ELF-1 (cell line): Measurements from ENCODE around the gene CLPTM1.
"Not testable (repeated sequence)": the region's sequence is repeated elsewhere in the genome, so short reads cannot be mapped to it uniquely, and the experiment has no call there.

Source experiments
- DNase-seq: peaks from one replicate; pipeline ENCODE4 v3.0.0-alpha.2; 2016; ENCODE audit warnings: low read depth, low spot score

Gene CLPTM1, protein sequence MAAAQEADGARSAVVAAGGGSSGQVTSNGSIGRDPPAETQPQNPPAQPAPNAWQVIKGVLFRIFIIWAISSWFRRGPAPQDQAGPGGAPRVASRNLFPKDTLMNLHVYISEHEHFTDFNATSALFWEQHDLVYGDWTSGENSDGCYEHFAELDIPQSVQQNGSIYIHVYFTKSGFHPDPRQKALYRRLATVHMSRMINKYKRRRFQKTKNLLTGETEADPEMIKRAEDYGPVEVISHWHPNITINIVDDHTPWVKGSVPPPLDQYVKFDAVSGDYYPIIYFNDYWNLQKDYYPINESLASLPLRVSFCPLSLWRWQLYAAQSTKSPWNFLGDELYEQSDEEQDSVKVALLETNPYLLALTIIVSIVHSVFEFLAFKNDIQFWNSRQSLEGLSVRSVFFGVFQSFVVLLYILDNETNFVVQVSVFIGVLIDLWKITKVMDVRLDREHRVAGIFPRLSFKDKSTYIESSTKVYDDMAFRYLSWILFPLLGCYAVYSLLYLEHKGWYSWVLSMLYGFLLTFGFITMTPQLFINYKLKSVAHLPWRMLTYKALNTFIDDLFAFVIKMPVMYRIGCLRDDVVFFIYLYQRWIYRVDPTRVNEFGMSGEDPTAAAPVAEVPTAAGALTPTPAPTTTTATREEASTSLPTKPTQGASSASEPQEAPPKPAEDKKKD

DNA sequence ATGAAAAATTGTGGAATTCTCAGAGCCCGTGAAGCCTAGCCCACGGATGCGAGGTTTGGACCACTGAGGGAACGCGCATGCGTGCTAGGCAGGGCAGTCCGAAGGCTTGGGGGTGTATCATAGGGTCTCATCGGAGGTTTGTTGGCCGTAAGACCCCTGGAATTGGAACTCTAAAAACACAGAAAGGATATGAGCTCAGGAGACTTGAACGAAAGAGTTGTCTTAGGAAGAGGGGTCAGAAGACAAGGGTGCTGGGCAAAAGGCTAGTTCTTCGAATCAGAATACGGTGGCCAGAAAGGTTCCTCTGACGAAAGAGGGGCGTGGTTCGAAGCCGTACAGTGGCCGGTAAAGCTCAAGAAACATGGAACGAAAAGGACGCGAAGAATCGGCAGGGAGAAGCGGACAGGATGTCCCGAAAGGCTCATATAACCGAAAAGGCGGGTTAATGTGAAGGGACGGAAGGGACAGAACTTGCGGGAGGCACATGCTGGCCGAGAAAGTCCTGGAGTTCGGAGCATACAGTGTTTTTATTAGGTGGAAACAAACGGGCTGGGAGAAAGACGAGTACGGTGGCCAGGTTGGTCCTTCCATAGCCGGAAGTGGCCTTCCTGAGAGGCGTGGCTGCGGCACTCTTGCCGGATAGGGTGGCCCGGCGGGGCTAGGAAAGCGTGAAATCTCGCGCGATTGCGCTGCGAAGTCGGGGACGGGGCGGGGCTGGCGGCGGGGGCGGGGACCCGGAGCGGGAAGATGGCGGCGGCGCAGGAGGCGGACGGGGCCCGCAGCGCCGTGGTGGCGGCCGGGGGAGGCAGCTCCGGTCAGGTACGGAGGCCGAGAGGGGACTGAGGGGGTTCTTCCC lies at the start of gene CLPTM1:
Gene CLPTM1 (plus strand): TSS at position 732 of the 856 bp plus-strand sequence. CDS start 16 bp downstream, at position 748.
- DNase-seq: peak; percentile 95

DNA sequence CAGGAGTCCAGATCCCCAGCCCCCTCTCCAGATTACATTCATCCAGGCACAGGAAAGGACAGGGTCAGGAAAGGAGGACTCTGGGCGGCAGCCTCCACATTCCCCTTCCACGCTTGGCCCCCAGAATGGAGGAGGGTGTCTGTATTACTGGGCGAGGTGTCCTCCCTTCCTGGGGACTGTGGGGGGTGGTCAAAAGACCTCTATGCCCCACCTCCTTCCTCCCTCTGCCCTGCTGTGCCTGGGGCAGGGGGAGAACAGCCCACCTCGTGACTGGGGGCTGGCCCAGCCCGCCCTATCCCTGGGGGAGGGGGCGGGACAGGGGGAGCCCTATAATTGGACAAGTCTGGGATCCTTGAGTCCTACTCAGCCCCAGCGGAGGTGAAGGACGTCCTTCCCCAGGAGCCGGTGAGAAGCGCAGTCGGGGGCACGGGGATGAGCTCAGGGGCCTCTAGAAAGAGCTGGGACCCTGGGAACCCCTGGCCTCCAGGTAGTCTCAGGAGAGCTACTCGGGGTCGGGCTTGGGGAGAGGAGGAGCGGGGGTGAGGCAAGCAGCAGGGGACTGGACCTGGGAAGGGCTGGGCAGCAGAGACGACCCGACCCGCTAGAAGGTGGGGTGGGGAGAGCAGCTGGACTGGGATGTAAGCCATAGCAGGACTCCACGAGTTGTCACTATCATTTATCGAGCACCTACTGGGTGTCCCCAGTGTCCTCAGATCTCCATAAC lies 49.6 kb upstream of the CLPTM1 start, which contains the start of gene APOE:
Gene APOE (plus strand): TSS at position 360 of the 724 bp plus-strand sequence. CDS start 829 bp downstream, outside the sequence.
- peak; percentile 86 for DNase-seq

DNA sequence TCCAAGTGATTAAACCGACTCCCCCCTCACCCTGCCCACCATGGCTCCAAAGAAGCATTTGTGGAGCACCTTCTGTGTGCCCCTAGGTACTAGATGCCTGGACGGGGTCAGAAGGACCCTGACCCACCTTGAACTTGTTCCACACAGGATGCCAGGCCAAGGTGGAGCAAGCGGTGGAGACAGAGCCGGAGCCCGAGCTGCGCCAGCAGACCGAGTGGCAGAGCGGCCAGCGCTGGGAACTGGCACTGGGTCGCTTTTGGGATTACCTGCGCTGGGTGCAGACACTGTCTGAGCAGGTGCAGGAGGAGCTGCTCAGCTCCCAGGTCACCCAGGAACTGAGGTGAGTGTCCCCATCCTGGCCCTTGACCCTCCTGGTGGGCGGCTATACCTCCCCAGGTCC lies 47.6 kb upstream of the CLPTM1 start:
- no peak for DNase-seq

DNA sequence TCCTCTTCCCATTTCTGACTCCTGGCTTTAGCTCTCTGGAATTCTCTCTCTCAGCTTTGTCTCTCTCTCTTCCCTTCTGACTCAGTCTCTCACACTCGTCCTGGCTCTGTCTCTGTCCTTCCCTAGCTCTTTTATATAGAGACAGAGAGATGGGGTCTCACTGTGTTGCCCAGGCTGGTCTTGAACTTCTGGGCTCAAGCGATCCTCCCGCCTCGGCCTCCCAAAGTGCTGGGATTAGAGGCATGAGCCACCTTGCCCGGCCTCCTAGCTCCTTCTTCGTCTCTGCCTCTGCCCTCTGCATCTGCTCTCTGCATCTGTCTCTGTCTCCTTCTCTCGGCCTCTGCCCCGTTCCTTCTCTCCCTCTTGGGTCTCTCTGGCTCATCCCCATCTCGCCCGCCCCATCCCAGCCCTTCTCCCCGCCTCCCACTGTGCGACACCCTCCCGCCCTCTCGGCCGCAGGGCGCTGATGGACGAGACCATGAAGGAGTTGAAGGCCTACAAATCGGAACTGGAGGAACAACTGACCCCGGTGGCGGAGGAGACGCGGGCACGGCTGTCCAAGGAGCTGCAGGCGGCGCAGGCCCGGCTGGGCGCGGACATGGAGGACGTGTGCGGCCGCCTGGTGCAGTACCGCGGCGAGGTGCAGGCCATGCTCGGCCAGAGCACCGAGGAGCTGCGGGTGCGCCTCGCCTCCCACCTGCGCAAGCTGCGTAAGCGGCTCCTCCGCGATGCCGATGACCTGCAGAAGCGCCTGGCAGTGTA lies 46.9 kb upstream of the CLPTM1 start:
- DNase-seq: no peak

DNA sequence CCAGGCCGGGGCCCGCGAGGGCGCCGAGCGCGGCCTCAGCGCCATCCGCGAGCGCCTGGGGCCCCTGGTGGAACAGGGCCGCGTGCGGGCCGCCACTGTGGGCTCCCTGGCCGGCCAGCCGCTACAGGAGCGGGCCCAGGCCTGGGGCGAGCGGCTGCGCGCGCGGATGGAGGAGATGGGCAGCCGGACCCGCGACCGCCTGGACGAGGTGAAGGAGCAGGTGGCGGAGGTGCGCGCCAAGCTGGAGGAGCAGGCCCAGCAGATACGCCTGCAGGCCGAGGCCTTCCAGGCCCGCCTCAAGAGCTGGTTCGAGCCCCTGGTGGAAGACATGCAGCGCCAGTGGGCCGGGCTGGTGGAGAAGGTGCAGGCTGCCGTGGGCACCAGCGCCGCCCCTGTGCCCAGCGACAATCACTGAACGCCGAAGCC lies 46.3 kb upstream of the CLPTM1 start:
- DNase-seq: no peak

DNA sequence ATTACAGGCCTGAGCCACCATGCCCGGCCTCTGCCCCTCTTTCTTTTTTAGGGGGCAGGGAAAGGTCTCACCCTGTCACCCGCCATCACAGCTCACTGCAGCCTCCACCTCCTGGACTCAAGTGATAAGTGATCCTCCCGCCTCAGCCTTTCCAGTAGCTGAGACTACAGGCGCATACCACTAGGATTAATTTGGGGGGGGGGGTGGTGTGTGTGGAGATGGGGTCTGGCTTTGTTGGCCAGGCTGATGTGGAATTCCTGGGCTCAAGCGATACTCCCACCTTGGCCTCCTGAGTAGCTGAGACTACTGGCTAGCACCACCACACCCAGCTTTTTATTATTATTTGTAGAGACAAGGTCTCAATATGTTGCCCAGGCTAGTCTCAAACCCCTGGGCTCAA lies 45.4 kb upstream of the CLPTM1 start:
- DNase-seq: peak; percentile 18

DNA sequence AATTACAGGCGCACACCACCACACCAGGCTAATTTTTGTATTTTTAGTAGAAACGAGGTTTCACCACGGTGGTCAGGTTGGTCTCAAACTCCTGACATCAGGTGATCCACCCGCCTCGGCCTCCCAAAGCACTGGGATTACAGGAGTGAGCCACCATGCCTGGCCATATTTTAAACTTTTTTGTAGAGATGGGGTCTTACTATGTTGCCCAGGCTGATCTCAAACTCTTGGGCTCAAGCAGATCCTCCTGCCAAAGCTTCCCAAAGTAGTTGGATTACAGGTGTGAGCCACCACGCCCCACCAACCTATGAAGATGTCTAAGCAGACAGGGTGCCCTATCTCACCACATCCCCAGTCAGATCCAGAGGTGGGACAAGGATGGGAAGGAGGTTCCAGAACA lies 43.3 kb upstream of the CLPTM1 start:
- not testable (repeated sequence) for DNase-seq

DNA sequence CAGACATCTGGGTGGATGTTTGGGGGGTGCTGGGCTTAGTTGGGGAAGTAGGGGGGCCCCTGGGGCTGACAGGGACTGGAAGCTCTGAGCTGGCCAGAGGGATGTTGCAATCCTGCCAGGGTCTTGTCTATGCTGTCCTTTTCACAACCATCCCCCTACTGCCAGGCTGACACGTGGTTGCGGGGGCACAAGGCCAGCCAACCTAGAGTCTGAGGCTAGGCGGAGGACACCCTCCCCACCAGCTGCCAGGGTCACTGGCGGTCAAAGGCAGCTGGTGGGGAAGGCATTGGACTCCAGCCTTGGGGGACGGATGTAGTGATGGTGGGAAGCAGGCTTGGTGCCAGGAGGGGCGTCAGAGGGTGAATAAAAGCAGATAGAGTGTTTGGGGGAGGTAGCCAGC lies 42.3 kb upstream of the CLPTM1 start:
- no peak for DNase-seq

DNA sequence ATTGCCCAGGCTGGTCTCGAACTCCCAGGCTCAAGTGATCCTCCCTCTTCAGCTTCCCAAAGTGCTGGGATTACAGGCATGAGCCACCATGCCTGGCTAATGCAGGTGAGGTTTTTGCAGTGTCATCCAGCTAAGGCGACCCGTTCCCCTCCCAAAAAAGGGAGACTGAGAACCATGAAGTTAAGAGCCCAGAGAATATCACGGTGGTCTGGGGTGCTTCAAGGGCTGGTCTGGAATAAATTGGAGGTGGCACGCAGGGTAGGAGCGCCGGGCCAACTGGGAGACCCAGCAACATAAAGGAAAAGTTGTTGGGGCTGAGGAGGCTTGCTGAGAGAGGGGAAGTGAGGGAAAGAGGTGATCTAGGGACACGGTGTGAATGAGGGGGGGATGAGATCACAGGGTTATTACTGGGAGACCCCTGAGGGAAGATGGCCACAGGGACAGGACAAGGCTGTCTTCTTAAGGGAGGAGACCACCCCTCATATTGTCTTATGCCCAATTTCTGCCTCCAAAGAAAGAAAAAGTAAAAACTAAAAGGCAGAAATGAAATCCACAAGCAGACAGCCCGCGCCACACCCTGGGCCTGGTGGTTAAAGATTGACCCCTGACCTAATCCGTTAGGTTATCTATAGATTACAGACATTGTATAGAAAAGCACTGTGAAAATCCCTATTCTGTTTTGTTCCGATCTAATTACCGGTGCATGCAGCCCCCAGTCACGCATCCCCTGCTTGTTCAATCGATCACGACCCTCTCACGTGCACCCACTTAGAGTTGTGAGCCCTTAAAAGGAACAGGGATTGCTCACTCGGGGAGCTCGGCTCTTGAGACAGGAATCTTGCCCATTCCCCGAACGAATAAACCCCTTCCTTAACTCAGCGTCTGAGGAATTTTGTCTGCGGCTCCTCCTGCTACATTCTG lies 41.4 kb upstream of the CLPTM1 start:
- DNase-seq: not testable (repeated sequence)

DNA sequence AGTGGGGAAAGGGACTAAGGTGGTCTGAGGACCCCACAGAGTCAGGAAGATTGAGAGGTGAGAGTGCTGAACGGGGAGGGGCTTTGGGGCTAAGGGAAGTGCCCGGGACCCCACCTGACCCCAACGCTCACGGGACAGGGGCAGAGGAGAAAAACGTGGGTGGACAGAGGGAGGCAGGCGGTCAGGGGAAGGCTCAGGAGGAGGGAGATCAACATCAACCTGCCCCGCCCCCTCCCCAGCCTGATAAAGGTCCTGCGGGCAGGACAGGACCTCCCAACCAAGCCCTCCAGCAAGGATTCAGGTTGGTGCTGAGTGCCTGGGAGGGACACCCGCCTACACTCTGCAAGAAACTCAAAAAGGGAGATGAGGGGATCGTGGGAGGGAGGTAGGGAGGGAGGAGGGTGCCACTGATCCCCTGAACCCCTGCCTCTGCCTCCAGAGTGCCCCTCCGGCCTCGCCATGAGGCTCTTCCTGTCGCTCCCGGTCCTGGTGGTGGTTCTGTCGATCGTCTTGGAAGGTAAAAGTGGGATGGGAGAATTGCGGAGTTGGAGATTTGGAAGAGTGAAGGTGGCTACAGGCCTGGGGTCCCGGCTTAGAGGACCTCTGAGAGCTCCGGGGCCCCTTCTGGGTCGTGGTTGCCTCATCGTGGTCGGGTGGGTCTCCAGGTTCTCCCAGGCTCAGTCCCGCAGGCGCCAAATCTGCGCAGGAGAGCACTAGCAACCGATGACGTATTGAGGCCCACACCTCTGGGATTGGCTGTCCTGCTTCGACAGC lies 40.6 kb upstream of the CLPTM1 start, which contains the start of gene APOC1:
Gene APOC1 (plus strand): TSS at position 176 of the 774 bp plus-strand sequence. CDS start 284 bp downstream, at position 460.
- DNase-seq: peak; percentile 98

DNA sequence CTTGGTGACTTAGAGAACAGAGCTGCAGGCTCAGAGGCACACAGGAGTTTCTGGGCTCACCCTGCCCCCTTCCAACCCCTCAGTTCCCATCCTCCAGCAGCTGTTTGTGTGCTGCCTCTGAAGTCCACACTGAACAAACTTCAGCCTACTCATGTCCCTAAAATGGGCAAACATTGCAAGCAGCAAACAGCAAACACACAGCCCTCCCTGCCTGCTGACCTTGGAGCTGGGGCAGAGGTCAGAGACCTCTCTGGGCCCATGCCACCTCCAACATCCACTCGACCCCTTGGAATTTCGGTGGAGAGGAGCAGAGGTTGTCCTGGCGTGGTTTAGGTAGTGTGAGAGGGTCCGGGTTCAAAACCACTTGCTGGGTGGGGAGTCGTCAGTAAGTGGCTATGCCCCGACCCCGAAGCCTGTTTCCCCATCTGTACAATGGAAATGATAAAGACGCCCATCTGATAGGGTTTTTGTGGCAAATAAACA lies 30.9 kb upstream of the CLPTM1 start:
- no peak for DNase-seq

DNA sequence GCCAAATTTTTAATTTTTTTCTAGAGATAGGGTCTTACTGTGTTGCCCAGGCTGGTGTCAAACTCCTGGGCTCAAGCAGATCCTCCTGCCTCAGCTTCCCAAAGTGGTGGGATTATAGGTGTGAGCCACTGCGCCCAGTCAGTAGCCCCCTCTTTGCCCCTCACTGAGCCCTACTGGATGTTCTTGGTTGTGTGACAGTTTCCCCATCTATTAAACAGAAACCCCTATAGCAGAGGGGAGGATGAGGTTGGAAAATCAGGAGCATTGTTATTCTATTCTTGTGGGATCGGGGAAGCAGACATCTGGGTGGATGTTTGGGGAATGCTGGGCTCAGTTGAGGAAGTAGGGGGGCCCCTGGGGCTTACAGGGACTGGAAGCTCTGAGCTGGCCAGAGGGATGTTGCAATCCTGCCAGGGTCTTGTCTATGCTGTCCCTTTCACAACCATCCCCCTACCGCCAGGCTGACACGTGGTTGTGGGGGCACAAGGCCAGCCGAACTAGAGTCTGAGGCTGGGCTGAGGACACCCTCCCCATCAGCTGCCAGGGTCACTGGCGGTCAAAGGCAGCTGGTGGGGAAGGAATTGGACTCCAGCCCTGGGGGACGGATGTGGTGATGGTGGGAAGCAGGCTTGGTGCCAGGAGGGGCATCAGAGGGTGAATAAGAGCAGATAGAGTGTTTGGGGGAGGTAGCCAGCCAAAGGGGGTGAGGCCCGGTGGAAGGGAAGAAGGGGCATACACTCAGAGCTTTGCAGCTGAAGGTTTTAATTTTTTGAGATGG lies 29.9 kb upstream of the CLPTM1 start:
- DNase-seq: no peak

DNA sequence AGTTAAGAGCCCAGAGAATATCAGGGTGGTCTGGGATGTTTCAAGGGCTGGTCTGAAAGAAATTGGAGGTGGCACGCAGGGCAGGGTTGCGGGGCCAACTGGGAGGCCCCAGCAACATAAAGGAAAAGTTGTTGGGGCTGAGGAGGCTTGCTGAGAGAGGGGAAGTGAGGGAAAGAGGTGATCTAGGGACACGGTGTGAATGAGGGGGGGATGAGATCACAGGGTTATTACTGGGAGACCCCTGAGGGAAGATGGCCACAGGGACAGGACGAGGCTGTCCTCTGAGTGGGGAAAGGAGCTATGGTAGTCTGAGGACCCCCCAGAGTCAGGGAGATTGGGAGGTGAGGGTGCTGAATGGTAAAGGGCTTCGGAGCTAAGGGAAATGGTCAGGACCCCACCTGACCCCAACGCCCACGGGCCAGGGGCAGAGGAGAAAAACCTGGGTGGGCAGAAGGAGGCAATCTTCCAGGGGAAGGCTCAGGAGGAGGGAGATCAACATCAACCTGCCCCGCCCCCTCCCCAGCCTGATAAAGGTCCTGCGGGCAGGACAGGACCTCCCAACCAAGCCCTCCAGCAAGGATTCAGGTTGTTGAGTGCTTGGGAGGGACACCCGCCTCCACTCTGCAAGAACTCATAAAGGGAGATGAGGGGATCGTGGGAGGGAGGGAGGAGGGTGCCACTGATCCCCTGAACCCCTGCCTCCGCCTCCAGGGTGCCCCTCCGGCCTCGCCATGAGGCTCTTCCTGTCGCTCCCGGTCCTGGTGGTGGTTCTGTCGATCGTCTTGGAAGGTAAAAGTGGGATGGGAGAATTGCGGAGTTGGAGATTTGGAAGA lies 28.7 kb upstream of the CLPTM1 start:
- peak; percentile 65 for DNase-seq

DNA sequence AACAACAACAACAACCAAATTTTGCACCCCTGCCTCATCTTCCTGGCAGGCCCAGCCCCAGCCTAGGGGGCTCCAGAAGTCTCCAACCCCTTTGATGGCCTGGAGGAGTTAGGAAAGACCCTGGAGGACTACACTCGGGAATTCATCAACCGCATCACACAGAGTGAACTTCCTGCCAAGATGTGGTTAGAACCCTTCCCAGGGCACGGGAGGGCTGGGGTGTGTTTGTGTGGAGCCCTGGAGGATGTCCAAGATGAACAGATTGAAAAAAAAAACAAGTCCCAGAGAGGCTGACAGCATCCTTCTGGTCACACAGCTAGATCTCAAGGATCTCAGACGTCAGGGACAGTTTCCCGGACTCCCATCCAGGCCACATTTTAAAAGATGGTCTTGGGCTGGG lies 27.4 kb upstream of the CLPTM1 start:
- DNase-seq: no peak

DNA sequence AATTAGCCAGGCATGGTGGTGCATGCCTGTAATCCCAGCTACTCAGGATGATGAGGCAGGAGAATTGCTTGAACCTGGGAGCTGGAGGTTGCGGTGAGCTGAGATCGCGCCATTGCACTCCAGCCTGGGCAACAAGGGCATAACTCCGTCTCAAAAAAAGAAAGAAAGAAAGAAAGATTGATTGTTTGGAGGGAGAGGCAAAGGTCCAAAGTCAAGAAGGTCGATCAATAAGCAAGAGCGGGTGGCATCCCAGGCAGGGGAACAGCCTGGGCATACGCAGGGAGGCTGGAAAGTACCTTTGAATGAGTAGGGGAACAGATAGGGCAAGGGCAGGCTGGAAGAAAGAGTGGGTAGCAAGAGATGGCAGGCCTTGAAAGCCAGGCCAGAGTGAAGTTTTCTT lies 25.1 kb upstream of the CLPTM1 start:
- DNase-seq: no peak

DNA sequence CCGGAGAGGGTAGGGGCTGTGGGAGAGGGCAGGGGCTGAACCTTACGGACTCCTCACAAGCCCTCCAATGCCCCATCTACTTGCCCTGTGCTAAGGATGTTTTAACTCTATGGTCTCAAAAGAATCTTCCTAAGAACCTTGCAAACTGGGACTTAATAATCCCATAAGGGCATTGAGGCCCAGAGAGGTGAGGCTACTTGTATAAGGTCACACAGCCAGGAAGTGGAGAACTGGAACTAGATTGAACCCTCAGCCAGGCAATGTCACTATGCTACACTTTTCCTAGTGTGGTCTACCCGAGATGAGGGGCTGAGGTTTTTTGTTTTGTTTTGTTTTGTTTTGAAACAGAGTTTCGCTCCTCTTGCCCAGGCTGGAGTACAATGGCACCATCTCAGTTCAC lies 23.6 kb upstream of the CLPTM1 start:
- no peak for DNase-seq

DNA sequence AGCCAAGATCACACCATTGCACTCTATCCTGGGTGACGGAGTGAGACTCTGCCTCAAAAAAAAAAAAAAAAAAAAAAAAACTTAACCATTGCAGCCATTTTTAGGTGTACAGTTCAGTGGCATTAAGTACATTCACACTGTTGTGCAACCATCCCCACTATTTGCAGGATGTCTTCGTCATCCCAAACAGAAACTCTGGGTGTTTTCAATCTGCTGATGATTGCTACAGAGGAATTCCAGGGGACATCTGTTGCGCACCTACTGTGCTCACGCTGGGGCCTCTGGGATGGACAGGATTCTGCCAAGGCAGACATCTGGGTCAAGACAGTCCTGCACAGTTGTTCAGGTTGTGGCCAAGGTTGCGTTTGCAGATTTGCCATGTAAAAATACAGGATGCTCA lies 15.5 kb upstream of the CLPTM1 start:
- no peak for DNase-seq
